Stomach (tissue), 4 donors: ENCODE measurements around the gene MAPK7.

ENCODE experiments used
- CTCF ChIP-seq, 7 experiments: fragments of 450-650 bp in 4 of 7; fragments of 200-600 bp in 3 of 7; sonication (generic) in 3 of 7; IDR thresholded peaks; one replicate each; pipeline ENCODE4 v1.5.1; 2016 to 2019; ENCODE audit warnings: antibody characterized with exemption in 7 of 7, control low read depth in 2 of 7, mild to moderate bottlenecking in 1 of 7
- EP300 ChIP-seq: sonication (generic); formaldehyde crosslinking; IDR thresholded peaks from one replicate; pipeline ENCODE4 v1.6.1; 2017; ENCODE audit warnings: antibody characterized with exemption
- POLR2A ChIP-seq, 4 donors: fragments of 450-650 bp; IDR thresholded peaks; one replicate each; pipeline ENCODE4 v1.6.1; 2016; ENCODE audit warnings: antibody characterized with exemption in 4 of 4, control low read depth in 2 of 4, mild to moderate bottlenecking in 1 of 4, moderate library complexity in 1 of 4
- POLR2AphosphoS5 ChIP-seq, 3 donors: sonication (generic); formaldehyde crosslinking; IDR thresholded peaks; one replicate each; pipeline ENCODE4 v1.6.1; 2016; ENCODE audit warnings: antibody characterized with exemption in 3 of 3

- TF ChIP-seq POLR2AphosphoS5 (IDR thresholded peaks at IDR 0.05) (no peak), POLR2A (IDR thresholded peaks at IDR 0.05) (no peak), CTCF (IDR thresholded peaks at IDR 0.05) (no peak), EP300 (no peak)
These were observed 42.2 kb upstream of the MAPK7 start for GRCh38 chr17:19335951-19336631.
